HepG2 (cell line): Measurements from ENCODE around the gene C4B. TPM values are rescaled to one million over a fixed set of nuclear protein-coding genes. Genes with fewer than 3 reads are reported as not detected.
"Not testable (repeated sequence)": the region's sequence is repeated elsewhere in the genome, so short reads cannot be mapped to it uniquely, and the experiment has no call there.

Experiments used
- ATAC-seq: fragments of 200-7000 bp; cut with Tn5 transposase; 3 replicates; pipeline ENCODE4 v1.9.1; 2020; ENCODE audit warnings: mild to moderate bottlenecking, moderate library complexity
- BruUV-seq: library from RNA; stranded (reverse); fragments of 400-500 nt; replicated peaks from 2 replicates; lab custom pipeline; 2021; lab: Mats Ljungman, UMichigan
- CTCF ChIA-PET: fragments of 300-600 bp; formaldehyde crosslinking; extraction: SDS; loops from one replicate; lab custom pipeline; 2021; ENCODE audit warnings: low total read pairs, inconsistent platforms, low intra/inter-chr PET ratio; lab: Yijun Ruan, JAX
- POLR2A ChIA-PET: fragments of 350-600 bp; sonication (Branson Sonifier 250); formaldehyde crosslinking; loops from one replicate; lab custom pipeline; 2020; ENCODE audit warnings: antibody characterized with exemption, inconsistent platforms; lab: Yijun Ruan, JAX
- DNase-seq: peaks from one replicate; pipeline ENCODE4 v3.0.0-alpha.2; 2015; ENCODE audit warnings: low spot score
- FAIRE-seq: peaks from 3 replicates; lab custom pipeline; 2011; peaks lifted over from hg19 to GRCh38; lab: Jason Lieb, UNC
- H2AFZ ChIP-seq: one replicate; pipeline ENCODE4 v1.6.1; 2011; ENCODE audit warnings: low read length, inconsistent platforms
- H3K27ac ChIP-seq: fragments of 300-600 bp; 3 replicates; pipeline ENCODE4 v1.8.0; 2011; ENCODE audit warnings: mixed run types, mild to moderate bottlenecking, mixed read lengths, low read length, inconsistent platforms; ENCODE audit not compliant: insufficient read depth; ENCODE audit errors: extremely low read length
- H3K27me3 ChIP-seq, 2 experiments: fragments of 200-600 bp in 1 of 2; 2 replicates in 1 of 2; 3 replicates in 1 of 2; pipeline versions ENCODE4 v1.6.0 to v1.8.0; 2011; ENCODE audit warnings: low read length in 2 of 2, mild to moderate bottlenecking in 2 of 2, moderate library complexity in 2 of 2, inconsistent platforms in 1 of 2; ENCODE audit not compliant: insufficient read depth in 2 of 2, control insufficient read depth in 1 of 2
- H3K36me3 ChIP-seq, 2 experiments: fragments of 200-600 bp in 1 of 2; replicated peaks in 1 of 2; 2 replicates in 1 of 2; 3 replicates in 1 of 2; pipeline versions ENCODE4 v1.5.1 to v1.8.0; 2011; ENCODE audit warnings: low read length in 2 of 2, inconsistent platforms in 1 of 2; ENCODE audit not compliant: insufficient read depth in 2 of 2, control insufficient read depth in 1 of 2
- H3K4me1 ChIP-seq: 2 replicates; pipeline ENCODE4 v1.5.1; 2012; ENCODE audit warnings: low read length, inconsistent platforms; ENCODE audit not compliant: insufficient read depth
- H3K4me2 ChIP-seq: 2 replicates; pipeline ENCODE4 v1.6.0; 2011; ENCODE audit warnings: low read depth, low read length, inconsistent platforms
- H3K4me3 ChIP-seq, 3 experiments: fragments of 200-600 bp in 1 of 3; sonication (generic), shearing (Covaris generic) in 1 of 3; replicated peaks in 1 of 3; 2 replicates each; pipeline ENCODE4 v1.5.1; 2011 to 2016; ENCODE audit warnings: low read length in 3 of 3, inconsistent platforms in 2 of 3, low read depth in 2 of 3, mild to moderate bottlenecking in 2 of 3, control low read depth in 1 of 3, mixed read lengths in 1 of 3; ENCODE audit not compliant: insufficient read depth in 1 of 3
- H3K79me2 ChIP-seq: one replicate; pipeline ENCODE4 v1.6.1; 2011; ENCODE audit warnings: low read length, inconsistent platforms; ENCODE audit not compliant: insufficient read depth
- H3K9ac ChIP-seq: 2 replicates; pipeline ENCODE4 v1.6.0; 2011; ENCODE audit warnings: mild to moderate bottlenecking, low read depth, low read length, inconsistent platforms; ENCODE audit not compliant: insufficient read depth
- H3K9me3 ChIP-seq: 2 replicates; pipeline ENCODE4 v1.5.1; 2012; ENCODE audit warnings: mild to moderate bottlenecking, low read length
- H4K20me1 ChIP-seq: 2 replicates; pipeline ENCODE4 v1.6.0; 2011; ENCODE audit warnings: inconsistent platforms, mild to moderate bottlenecking, low read length, moderate library complexity; ENCODE audit not compliant: insufficient read depth
- POLR2G ChIP-seq: fragments of 200-400 bp; formaldehyde crosslinking; IDR thresholded peaks from 2 replicates; pipeline ENCODE4 v1.6.1; 2018; ENCODE audit warnings: mild to moderate bottlenecking, low read depth, low read length, moderate library complexity
- RXRA ChIP-seq: sonication (generic); formaldehyde crosslinking; IDR thresholded peaks from 2 replicates; pipeline ENCODE4 v1.5.1; 2020; ENCODE audit warnings: missing genetic modification reagents
- ZNF121 ChIP-seq: sonication (generic); formaldehyde crosslinking; IDR thresholded peaks from 2 replicates; pipeline ENCODE4 v1.5.0; 2020; ENCODE audit warnings: mild to moderate bottlenecking, missing genetic modification reagents
- WGBS: methylation state at CpG from one replicate; pipeline ENCODE4 v1.1.6; 2017; ENCODE audit warnings: low lambda C conversion rate; 5-methylcytosine and 5-hydroxymethylcytosine counted together
- in situ Hi-C: cut with HindIII; loops from 2 replicates; pipeline ENCODE4 v1.10.0; 2017; ENCODE audit warnings: low pct_unique_long_range_greater_than_20kb; ENCODE audit not compliant: extremely low pct_ligation_motif_present
- intact Hi-C: fragments of 100-400 bp; cut with micrococcal nuclease; formaldehyde crosslinking; loops from one replicate; pipeline ENCODE4 v1.10.0; 2022; ENCODE audit not compliant: unreplicated experiment
- polyA plus RNA-seq, 8 experiments: library from polyadenylated mRNA; depleted of rRNA in 3 of 8; stranded (reverse) in 7 of 8; unstranded in 1 of 8; fragments of >200 nt; fragmentation: Illumina TruSeq in 4 of 8; extraction: Trizol in 4 of 8; gene quantifications; 2 replicates each; pipeline versions ENCODE4 v1.2.1 to v1.2.3, GENCODE V29; 2011 to 2016; ENCODE audit warnings: low read depth in 4 of 8, missing spikeins in 1 of 8, mixed read lengths in 1 of 8; ENCODE audit not compliant: insufficient read depth in 1 of 8
- total RNA-seq, 5 experiments: library from RNA; depleted of rRNA; stranded (reverse); fragments of >200 nt; fragmentation: Illumina TruSeq; extraction: Trizol; gene quantifications; 2 replicates each; pipeline ENCODE4 v1.2.3, GENCODE V29; 2016; ENCODE audit warnings: low read depth in 1 of 5

Gene C4B
- total and polyA plus RNA-seq, 2 of the 13 experiments (the other 11 are each of a cell fraction or from before 2014, with no cell fraction given), result 167 to 538 TPM

GRCh38 chr6:32005991-32006529, 8.5 kb upstream of the C4B start:
- CTCF ChIA-PET, FAIRE-seq, H3K4me2 ChIP-seq, intact Hi-C loops, H2AFZ ChIP-seq, BruUV-seq, H3K79me2 ChIP-seq, H4K20me1 ChIP-seq, H3K36me3 ChIP-seq, H3K4me3 ChIP-seq, H3K9ac ChIP-seq, H3K9me3 ChIP-seq, in situ Hi-C loops, H3K27me3 ChIP-seq, H3K27ac ChIP-seq, ATAC-seq: not testable (repeated sequence)
- TF ChIP-seq ZNF121 (CRISPR knock-in tag) (peak; percentile 87), RXRA (CRISPR knock-in tag) (0 out of 2 replicates have a peak, but pooled peaks have one; percentile 19), POLR2G (peak; percentile 46; the same call in 1 of the 2 replicates)
- H3K4me1 ChIP-seq, result peaks cover 34% of the 10 kb centered on the region
- WGBS, result 69% methylated on average over 5 of the region's 8 CpGs
- DNase-seq, result peak; percentile 3
- POLR2A ChIA-PET, result interaction anchor here (0.6 kb wide), 1 partner anchor 965 kb away, joined by 4 read pairs; no protein-coding TSS in a partner anchor

GRCh38 chr6:32007086-32007485, 7.5 kb upstream of the C4B start:
- ATAC-seq (peak; percentile 54), DNase-seq (peak; percentile 20)
- in situ Hi-C loops, POLR2A ChIA-PET, CTCF ChIA-PET, H3K9ac ChIP-seq, intact Hi-C loops, H3K27ac ChIP-seq, H2AFZ ChIP-seq, FAIRE-seq, H3K27me3 ChIP-seq, H3K79me2 ChIP-seq, H3K36me3 ChIP-seq, H3K4me3 ChIP-seq, BruUV-seq, H4K20me1 ChIP-seq, H3K9me3 ChIP-seq: not testable (repeated sequence)
- Histone ChIP-seq H3K4me2 (peak overlapping the region; percentile 18; the same call in 1 of the 2 replicates), H3K4me1 (peaks cover 35% of the 10 kb centered on the region)
- 70% methylated on average over 12 of the region's 12 CpGs for WGBS

GRCh38 chr6:32008037-32008436, 6.6 kb upstream of the C4B start:
- intact Hi-C loops, DNase-seq, H3K27me3 ChIP-seq, H3K9ac ChIP-seq, FAIRE-seq, H3K4me2 ChIP-seq, CTCF ChIA-PET, H3K36me3 ChIP-seq, H4K20me1 ChIP-seq, H3K27ac ChIP-seq, ATAC-seq, H2AFZ ChIP-seq, H3K79me2 ChIP-seq, POLR2A ChIA-PET, BruUV-seq, H3K9me3 ChIP-seq, H3K4me3 ChIP-seq, in situ Hi-C loops: not testable (repeated sequence)
- WGBS, result no CpG with 5 or more reads among the region's 24 CpGs
- H3K4me1 ChIP-seq, result peaks cover 35% of the 10 kb centered on the region

- H3K79me2 ChIP-seq, H3K27ac ChIP-seq, H3K9ac ChIP-seq, intact Hi-C loops, CTCF ChIA-PET, H2AFZ ChIP-seq, in situ Hi-C loops, POLR2A ChIA-PET, FAIRE-seq, H3K9me3 ChIP-seq, ATAC-seq, H3K4me2 ChIP-seq, H4K20me1 ChIP-seq, DNase-seq, H3K27me3 ChIP-seq, H3K4me3 ChIP-seq, H3K36me3 ChIP-seq: not testable (repeated sequence)
- BruUV-seq, result TSS peak; percentile 33
- H3K4me1 ChIP-seq, result peaks cover 35% of the 10 kb centered on the region
- WGBS, result 81% methylated on average over 6 of the region's 12 CpGs
Measured at GRCh38 chr6:32008616-32009015, 6.0 kb upstream of the C4B start.
